DND-41 (cell line): ENCODE data around the gene XAB2.

ENCODE experiments used
- ATAC-seq: fragments of 200-7000 bp; cut with Tn5 transposase; 3 replicates; pipeline ENCODE4 v1.9.1; 2021; ENCODE audit warnings: low read depth; ENCODE audit not compliant: insufficient read depth
- DNase-seq: peaks from one replicate; pipeline ENCODE4 v3.0.0-alpha.2; 2020
- H2AFZ ChIP-seq: 2 replicates; pipeline ENCODE4 v1.6.0; 2012; ENCODE audit warnings: low read depth, low read length
- H3K27ac ChIP-seq: 2 replicates; pipeline ENCODE4 v1.5.1; 2012; ENCODE audit warnings: low read length, inconsistent platforms
- H3K27me3 ChIP-seq: fragments of 200-600 bp; sonication (generic); 2 replicates; pipeline ENCODE4 v1.6.0; 2012; ENCODE audit warnings: low read length, mild to moderate bottlenecking, inconsistent platforms; ENCODE audit not compliant: insufficient read depth, poor library complexity
- H3K36me3 ChIP-seq: 2 replicates; pipeline ENCODE4 v1.5.1; 2012; ENCODE audit warnings: low read length, inconsistent platforms; ENCODE audit not compliant: insufficient read depth
- H3K4me1 ChIP-seq: 2 replicates; pipeline ENCODE4 v1.5.1; 2012; ENCODE audit warnings: mild to moderate bottlenecking, low read length; ENCODE audit not compliant: insufficient read depth
- H3K4me2 ChIP-seq: 2 replicates; pipeline ENCODE4 v1.6.0; 2012; ENCODE audit warnings: mild to moderate bottlenecking, moderate library complexity, low read length, inconsistent platforms; ENCODE audit not compliant: insufficient read depth
- H3K4me3 ChIP-seq, 2 experiments: fragments of 200-600 bp in 1 of 2; shearing (Covaris generic) in 1 of 2; 2 replicates each; pipeline ENCODE4 v1.5.1; 2012 to 2016; ENCODE audit warnings: inconsistent platforms in 2 of 2, low read length in 2 of 2, mild to moderate bottlenecking in 2 of 2, low read depth in 1 of 2, moderate library complexity in 1 of 2
- H3K79me2 ChIP-seq: 2 replicates; pipeline ENCODE4 v1.6.0; 2012; ENCODE audit warnings: low read length, inconsistent platforms; ENCODE audit not compliant: insufficient read depth
- H3K9ac ChIP-seq: 2 replicates; pipeline ENCODE4 v1.6.0; 2012; ENCODE audit warnings: low read depth, mild to moderate bottlenecking, inconsistent platforms, low read length, moderate library complexity
- H3K9me3 ChIP-seq: 2 replicates; pipeline ENCODE4 v1.5.1; 2012; ENCODE audit warnings: low read length, moderate library complexity, mild to moderate bottlenecking, inconsistent platforms; ENCODE audit not compliant: insufficient read depth, severe bottlenecking
- H4K20me1 ChIP-seq: 2 replicates; pipeline ENCODE4 v1.6.0; 2012; ENCODE audit warnings: low read length; ENCODE audit not compliant: insufficient read depth
- EZH2 ChIP-seq: IDR thresholded peaks from 3 replicates; pipeline ENCODE4 v1.6.1; 2012; ENCODE audit warnings: borderline replicate concordance, low read depth, mild to moderate bottlenecking, moderate library complexity, low read length, inconsistent platforms; ENCODE audit not compliant: severe bottlenecking
- TF ChIP-seq, protein P1 (sequence below): IDR thresholded peaks from 2 replicates; pipeline ENCODE4 v1.5.1; 2012; ENCODE audit warnings: borderline replicate concordance, low read length, moderate library complexity, mild to moderate bottlenecking; ENCODE audit not compliant: poor library complexity, severe bottlenecking; ENCODE audit errors: extremely low read depth

XAB2 gene

DNA sequence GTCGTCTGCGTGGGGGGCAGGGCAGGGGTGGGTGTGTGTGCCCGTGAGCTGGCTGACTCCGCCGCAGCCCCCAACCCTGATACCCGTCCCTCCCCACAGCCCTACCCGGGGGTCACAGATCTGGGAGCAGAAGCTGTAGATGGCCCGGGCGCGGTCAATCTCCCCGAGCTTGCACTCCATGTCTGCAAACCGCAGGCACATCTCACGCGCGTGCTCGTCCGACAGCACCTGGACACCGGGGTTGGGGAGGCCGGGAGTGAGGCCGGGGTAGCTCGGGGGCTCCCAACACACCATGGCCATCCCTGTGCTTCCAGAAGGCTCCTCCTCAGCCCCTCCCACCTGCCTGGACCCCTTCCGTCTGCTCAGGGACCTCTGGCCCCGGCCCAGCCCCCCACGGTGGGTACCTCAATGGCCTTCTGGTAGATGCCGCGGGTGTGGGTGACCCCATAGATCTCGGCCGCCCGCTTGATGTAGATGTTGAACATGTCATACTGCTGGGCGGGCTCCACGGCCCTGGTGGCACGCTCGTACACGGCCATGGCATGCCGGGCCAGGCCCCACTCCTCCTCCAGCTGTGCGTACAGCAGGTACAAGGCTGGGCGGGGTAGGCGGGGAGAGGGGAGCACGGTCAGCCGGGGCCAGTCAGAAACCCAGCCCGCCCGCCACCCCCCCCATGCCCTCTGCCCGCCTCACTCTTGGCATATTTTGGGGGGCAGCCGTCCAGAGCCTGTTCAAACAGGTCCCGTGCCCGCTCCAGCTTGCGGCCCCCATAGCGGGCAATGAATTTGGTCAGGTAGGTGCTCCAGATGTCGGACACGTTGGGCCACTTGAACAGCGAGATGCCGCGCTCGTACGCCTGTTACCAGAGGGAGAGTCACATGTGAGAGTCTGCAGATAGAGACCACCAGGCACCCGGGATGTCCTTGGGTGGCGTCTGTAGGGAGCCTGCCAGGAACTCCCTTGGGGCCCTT lies 8.6 kb downstream of the XAB2 start:
- Histone ChIP-seq H3K27me3 (no peaks in the 10 kb centered on the region), H3K79me2 (peaks cover 2% of the 10 kb centered on the region; the same call in 1 of the 2 replicates), H3K9me3 (no peaks in the 10 kb centered on the region), H3K36me3 (peaks cover 63% of the 10 kb centered on the region), H3K4me2 (no peak overlapping the region), H3K27ac (no peak overlapping the region), H2AFZ (no peak overlapping the region), H3K4me3 (no peak overlapping the region), H4K20me1 (peaks cover 25% of the 10 kb centered on the region), H3K4me1 (no peaks in the 10 kb centered on the region), H3K9ac (no peak overlapping the region)
- DNase-seq (no peak), ATAC-seq (no peak)
- no peak for TF ChIP-seq EZH2
- TF ChIP-seq, protein P1, sequence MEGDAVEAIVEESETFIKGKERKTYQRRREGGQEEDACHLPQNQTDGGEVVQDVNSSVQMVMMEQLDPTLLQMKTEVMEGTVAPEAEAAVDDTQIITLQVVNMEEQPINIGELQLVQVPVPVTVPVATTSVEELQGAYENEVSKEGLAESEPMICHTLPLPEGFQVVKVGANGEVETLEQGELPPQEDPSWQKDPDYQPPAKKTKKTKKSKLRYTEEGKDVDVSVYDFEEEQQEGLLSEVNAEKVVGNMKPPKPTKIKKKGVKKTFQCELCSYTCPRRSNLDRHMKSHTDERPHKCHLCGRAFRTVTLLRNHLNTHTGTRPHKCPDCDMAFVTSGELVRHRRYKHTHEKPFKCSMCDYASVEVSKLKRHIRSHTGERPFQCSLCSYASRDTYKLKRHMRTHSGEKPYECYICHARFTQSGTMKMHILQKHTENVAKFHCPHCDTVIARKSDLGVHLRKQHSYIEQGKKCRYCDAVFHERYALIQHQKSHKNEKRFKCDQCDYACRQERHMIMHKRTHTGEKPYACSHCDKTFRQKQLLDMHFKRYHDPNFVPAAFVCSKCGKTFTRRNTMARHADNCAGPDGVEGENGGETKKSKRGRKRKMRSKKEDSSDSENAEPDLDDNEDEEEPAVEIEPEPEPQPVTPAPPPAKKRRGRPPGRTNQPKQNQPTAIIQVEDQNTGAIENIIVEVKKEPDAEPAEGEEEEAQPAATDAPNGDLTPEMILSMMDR: no peak

DNA sequence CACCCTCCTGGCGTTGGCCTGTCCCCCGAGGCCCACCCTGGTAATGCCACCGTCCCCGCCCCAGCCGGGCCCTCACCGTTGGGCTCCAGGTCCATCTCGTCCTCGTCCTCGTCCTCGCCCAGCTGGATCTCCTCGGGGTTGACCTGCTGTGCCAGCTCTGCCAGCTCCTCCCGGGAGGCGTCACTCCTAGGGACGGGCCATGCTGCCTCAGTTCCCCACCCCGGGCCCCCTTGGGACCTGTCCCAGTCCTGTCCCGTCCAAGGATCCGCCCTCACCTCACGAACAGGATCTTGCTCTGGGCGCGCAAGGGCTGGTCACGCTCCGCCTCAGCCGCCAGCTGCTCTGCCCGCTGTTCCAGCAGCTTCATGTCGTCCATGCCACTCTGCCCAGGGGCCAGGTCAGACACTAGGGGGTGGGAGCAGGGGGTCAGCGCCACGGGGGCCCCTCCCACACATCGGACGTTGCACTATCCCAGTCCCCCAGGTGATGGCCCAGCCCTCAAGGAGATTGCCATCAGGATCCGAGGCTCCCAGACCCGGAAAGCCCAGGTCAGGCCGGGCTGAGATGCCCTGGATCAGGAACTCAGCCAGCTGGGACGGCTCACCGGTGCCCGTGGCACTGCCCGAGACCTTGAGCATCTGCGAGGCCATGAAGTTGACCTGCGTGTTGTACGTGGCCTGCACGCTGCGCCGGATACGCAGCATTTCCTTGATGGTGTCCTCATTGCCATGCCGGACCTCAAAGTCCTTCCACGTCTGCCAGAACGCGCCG lies 9.5 kb downstream of the XAB2 start:
- H3K4me1 ChIP-seq: no peaks in the 10 kb centered on the region
- H3K9me3 ChIP-seq: no peaks in the 10 kb centered on the region
- TF ChIP-seq EZH2: no peak
- TF ChIP-seq, protein P1: no peak
- H4K20me1 ChIP-seq: peaks cover 20% of the 10 kb centered on the region
- no peak overlapping the region for H3K4me3 ChIP-seq
- H3K4me2 ChIP-seq: no peak overlapping the region
- no peak for DNase-seq
- no peaks in the 10 kb centered on the region for H3K79me2 ChIP-seq
- no peak overlapping the region for H3K9ac ChIP-seq
- peaks cover 55% of the 10 kb centered on the region for H3K36me3 ChIP-seq
- H2AFZ ChIP-seq: no peak overlapping the region
- no peaks in the 10 kb centered on the region for H3K27me3 ChIP-seq
- ATAC-seq: no peak
- no peak overlapping the region for H3K27ac ChIP-seq

DNA sequence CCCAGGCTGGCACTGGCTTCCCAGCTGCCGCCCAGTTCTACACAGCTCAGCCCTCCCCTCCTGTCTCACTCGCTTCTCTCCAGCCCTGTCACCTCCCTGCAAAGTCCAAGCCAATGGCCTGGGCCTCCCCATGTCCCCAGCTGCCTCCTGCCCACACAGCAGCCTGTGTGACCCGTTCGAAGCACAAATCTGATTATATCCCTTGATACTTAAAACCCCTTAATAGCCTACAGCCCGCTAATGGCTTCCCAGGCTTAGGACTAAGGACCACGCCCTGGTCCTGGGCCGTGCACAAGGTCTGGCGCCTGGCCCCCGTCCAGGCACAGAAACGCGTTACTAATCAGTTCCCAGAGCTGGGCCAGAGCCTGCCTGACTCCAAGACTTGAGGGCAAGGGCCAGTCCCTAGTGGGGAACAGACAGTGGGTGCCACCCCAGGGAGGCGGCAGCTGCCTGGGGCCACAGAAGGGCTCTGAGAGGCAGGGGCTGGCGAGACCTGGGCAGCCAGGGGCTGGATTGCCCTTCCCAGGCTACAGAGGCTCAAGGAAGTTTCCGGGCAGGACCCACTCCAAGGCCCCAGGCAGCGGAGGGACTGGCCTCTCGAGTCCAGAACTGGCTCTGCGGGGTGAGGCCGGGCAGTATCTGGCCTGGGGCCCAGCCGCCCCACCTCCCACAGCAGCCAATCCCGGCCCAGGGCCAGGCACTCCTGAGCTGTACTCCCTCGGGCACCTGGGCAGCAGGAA lies 10.4 kb downstream of the XAB2 start:
- H3K9ac ChIP-seq: no peak overlapping the region
- TF ChIP-seq, protein P1: no peak
- TF ChIP-seq EZH2: no peak
- no peak overlapping the region for H3K4me3 ChIP-seq
- no peak overlapping the region for H2AFZ ChIP-seq
- H3K36me3 ChIP-seq: peaks cover 47% of the 10 kb centered on the region
- H3K79me2 ChIP-seq: no peaks in the 10 kb centered on the region
- no peaks in the 10 kb centered on the region for H3K27me3 ChIP-seq
- H3K4me2 ChIP-seq: no peak overlapping the region
- ATAC-seq (no peak), DNase-seq (no peak)
- H3K9me3 ChIP-seq: no peaks in the 10 kb centered on the region
- H4K20me1 ChIP-seq: peaks cover 16% of the 10 kb centered on the region
- no peaks in the 10 kb centered on the region for H3K4me1 ChIP-seq
- H3K27ac ChIP-seq: no peak overlapping the region
